Activated CD8-positive, alpha-beta T cell treated with anti-CD3 and anti-CD28 coated beads, Interleukin-2, amount 10 ng/mL, durations not matched to agents 7 days and 5 days (primary cell): ENCODE measurements around the gene TSPEAR. TPM values are rescaled to one million over a fixed set of nuclear protein-coding genes. Genes with fewer than 3 reads are reported as not detected.
"Not testable (repeated sequence)": the region's sequence is repeated elsewhere in the genome, so short reads cannot be mapped to it uniquely, and the experiment has no call there.

ENCODE experiments used
- ATAC-seq: fragments of 150-1000 bp; cut with Tn5 transposase; one replicate; pipeline ENCODE4 v1.10.0; 2021; ENCODE audit warnings: moderate library complexity
- CTCF ChIA-PET: fragments of 350-600 bp; sonication (Branson Sonifier 250); formaldehyde crosslinking; loops from one replicate; lab custom pipeline; 2021; ENCODE audit warnings: antibody characterized with exemption; lab: Charles Lee
- POLR2A ChIA-PET: fragments of 350-600 bp; sonication (Branson Sonifier 250); formaldehyde crosslinking; loops from one replicate; lab custom pipeline; 2021; ENCODE audit warnings: antibody characterized with exemption; lab: Charles Lee
- DNase-seq: peaks from one replicate; pipeline ENCODE4 v3.0.0-alpha.2; 2020
- H3K27ac Mint-ChIP-seq: one replicate; pipeline ENCODE4 v1.8.0; 2021; ENCODE audit warnings: mild to moderate bottlenecking, mixed read lengths
- H3K27me3 Mint-ChIP-seq: one replicate; pipeline ENCODE4 v1.8.0; 2021; ENCODE audit warnings: low read depth, mixed read lengths
- H3K36me3 Mint-ChIP-seq: one replicate; pipeline ENCODE4 v1.8.0; 2021; ENCODE audit warnings: low read depth, mixed read lengths
- H3K4me1 Mint-ChIP-seq: one replicate; pipeline ENCODE4 v1.8.0; 2021; ENCODE audit warnings: low read depth, mixed read lengths
- H3K4me3 Mint-ChIP-seq: one replicate; pipeline ENCODE4 v1.8.0; 2021; ENCODE audit warnings: mild to moderate bottlenecking, mixed read lengths
- H3K9me3 Mint-ChIP-seq: one replicate; pipeline ENCODE4 v1.8.0; 2022; ENCODE audit warnings: mixed read lengths; ENCODE audit not compliant: insufficient read depth
- total RNA-seq, 2 experiments: library from RNA; stranded (reverse); gene quantifications; one replicate each; pipeline ENCODE4 v1.2.3, GENCODE V29; 2021

Gene TSPEAR
- total RNA-seq, 2 experiments from 2014 or later = not detected

DNA sequence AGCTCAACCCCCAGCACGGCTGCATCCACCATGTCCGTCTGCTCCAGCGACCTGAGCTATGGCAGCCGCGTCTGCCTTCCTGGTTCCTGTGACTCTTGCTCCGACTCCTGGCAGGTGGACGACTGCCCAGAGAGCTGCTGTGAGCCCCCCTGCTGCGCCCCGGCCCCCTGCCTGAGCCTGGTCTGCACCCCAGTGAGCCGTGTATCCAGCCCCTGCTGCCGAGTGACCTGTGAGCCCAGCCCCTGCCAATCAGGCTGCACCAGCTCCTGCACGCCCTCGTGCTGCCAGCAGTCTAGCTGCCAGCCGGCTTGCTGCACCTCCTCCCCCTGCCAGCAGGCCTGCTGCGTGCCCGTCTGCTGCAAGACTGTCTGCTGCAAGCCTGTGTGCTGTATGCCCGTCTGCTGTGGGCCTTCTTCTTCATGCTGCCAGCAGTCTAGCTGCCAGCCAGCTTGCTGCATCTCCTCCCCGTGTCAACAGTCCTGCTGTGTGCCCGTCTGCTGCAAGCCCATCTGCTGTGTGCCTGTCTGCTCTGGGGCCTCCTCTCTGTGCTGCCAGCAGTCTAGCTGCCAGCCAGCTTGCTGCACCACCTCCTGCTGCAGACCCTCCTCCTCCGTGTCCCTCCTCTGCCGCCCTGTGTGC is 14.1 kb downstream of the TSPEAR start, which contains the start of gene KRTAP10-12:
Gene KRTAP10-12 (plus strand): TSS at position 1 of the 639 bp plus-strand sequence. CDS start 30 bp downstream, at position 31.
- ATAC-seq, H3K36me3 Mint-ChIP-seq, H3K27ac Mint-ChIP-seq, CTCF ChIA-PET, DNase-seq, H3K4me1 Mint-ChIP-seq, H3K4me3 Mint-ChIP-seq: not testable (repeated sequence)
- POLR2A ChIA-PET = interaction anchor here (0.6 kb wide), 1 partner anchor 64 kb away, joined by 3 read pairs; no protein-coding TSS in a partner anchor
- Mint-ChIP-seq H3K27me3 (peaks cover 45% of the 10 kb centered on the region), H3K9me3 (peaks cover 17% of the 10 kb centered on the region)

- H3K36me3 Mint-ChIP-seq = peaks cover 7% of the 10 kb centered on the region
- no peak overlapping the region for H3K4me3 Mint-ChIP-seq
- POLR2A ChIA-PET = interaction anchor here (0.6 kb wide), 1 partner anchor 63 kb away, joined by 3 read pairs; no protein-coding TSS in a partner anchor
- H3K9me3 Mint-ChIP-seq = peaks cover 22% of the 10 kb centered on the region
- ATAC-seq (no peak), DNase-seq (peak; percentile 14)
- peaks cover 45% of the 10 kb centered on the region for H3K27me3 Mint-ChIP-seq
- peaks cover 2% of the 10 kb centered on the region for H3K4me1 Mint-ChIP-seq
- CTCF ChIA-PET = no interaction called here
- no peak overlapping the region for H3K27ac Mint-ChIP-seq
Observed at GRCh38 chr21:44696572-44696971, 14.8 kb downstream of the TSPEAR start.

GRCh38 chr21:44695641-44696040 is 15.7 kb downstream of the TSPEAR start:
- H3K36me3 Mint-ChIP-seq = peaks cover 7% of the 10 kb centered on the region
- peaks cover 2% of the 10 kb centered on the region for H3K4me1 Mint-ChIP-seq
- ATAC-seq = no peak
- H3K4me3 Mint-ChIP-seq = no peak overlapping the region
- ChIA-PET CTCF (no interaction called here), POLR2A (no interaction called here)
- no peak overlapping the region for H3K27ac Mint-ChIP-seq
- H3K9me3 Mint-ChIP-seq = peaks cover 24% of the 10 kb centered on the region
- peaks cover 44% of the 10 kb centered on the region for H3K27me3 Mint-ChIP-seq
- no peak for DNase-seq

DNA sequence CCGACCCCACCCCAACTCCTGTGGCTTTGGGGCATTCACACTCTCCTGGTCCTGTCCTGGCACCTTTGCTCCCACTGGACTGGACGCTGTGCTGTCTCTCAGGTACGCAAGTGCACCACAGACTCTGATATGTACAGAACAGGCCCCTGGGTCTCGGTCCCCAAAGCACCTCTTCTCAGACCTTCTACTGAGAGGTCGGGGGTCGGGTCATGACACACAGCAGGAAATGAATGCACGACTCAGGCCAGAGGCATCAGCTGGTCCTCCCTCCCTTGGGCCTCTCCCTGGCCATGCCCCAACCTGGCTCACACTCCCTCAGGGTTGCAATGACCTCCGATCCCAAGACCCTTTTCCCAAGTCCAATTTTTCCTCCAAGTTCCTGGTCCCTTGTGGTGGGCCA is 16.2 kb downstream of the TSPEAR start:
- Mint-ChIP-seq H3K36me3 (peaks cover 7% of the 10 kb centered on the region), H3K9me3 (peaks cover 24% of the 10 kb centered on the region), H3K27ac (no peak overlapping the region), H3K27me3 (peaks cover 46% of the 10 kb centered on the region), H3K4me1 (peaks cover 2% of the 10 kb centered on the region), H3K4me3 (no peak overlapping the region)
- CTCF ChIA-PET = no interaction called here
- no peak for ATAC-seq
- peak; percentile 17 for DNase-seq
- POLR2A ChIA-PET = no interaction called here

DNA sequence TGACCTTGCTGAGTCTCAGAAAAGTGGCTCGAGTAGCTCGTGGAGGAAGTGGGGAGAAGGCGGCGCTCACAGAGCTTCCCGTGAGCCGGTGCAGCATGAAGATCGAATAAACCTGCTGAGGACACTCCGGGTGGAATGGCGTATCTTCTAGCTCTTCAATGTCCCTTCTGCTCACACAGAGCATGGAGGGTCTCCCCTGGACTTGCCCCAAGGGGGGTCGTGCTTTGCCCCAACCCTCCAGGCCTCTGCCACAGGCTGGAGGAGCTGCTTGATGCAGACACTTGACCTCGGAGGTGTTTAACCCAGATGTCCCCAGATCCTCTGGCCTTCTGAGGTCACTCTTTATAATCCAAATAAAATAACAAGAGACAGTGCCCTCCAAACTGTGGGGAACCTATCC is 16.6 kb downstream of the TSPEAR start:
- peaks cover 7% of the 10 kb centered on the region for H3K36me3 Mint-ChIP-seq
- DNase-seq = peak; percentile 19
- ATAC-seq = no peak
- peaks cover 45% of the 10 kb centered on the region for H3K27me3 Mint-ChIP-seq
- peaks cover 2% of the 10 kb centered on the region for H3K4me1 Mint-ChIP-seq
- CTCF ChIA-PET = no interaction called here
- H3K9me3 Mint-ChIP-seq = peaks cover 24% of the 10 kb centered on the region
- POLR2A ChIA-PET = no interaction called here
- H3K4me3 Mint-ChIP-seq = no peak overlapping the region
- H3K27ac Mint-ChIP-seq = no peak overlapping the region

GRCh38 chr21:44692798-44693512 is 18.4 kb downstream of the TSPEAR start:
- CTCF ChIA-PET = no interaction called here
- Mint-ChIP-seq H3K4me3 (no peak overlapping the region), H3K27ac (no peak overlapping the region), H3K4me1 (peaks cover 2% of the 10 kb centered on the region), H3K27me3 (peaks cover 33% of the 10 kb centered on the region), H3K36me3 (peaks cover 7% of the 10 kb centered on the region), H3K9me3 (peaks cover 24% of the 10 kb centered on the region)
- DNase-seq = no peak
- ATAC-seq = no peak
- POLR2A ChIA-PET = no interaction called here

GRCh38 chr21:44691686-44692085 is 19.7 kb downstream of the TSPEAR start:
- Mint-ChIP-seq H3K4me3 (no peak overlapping the region), H3K27me3 (peaks cover 21% of the 10 kb centered on the region)
- no peak for DNase-seq

GRCh38 chr21:44689740-44690139 is 21.6 kb downstream of the TSPEAR start:
- H3K4me3 Mint-ChIP-seq, DNase-seq, ATAC-seq, POLR2A ChIA-PET, CTCF ChIA-PET, H3K36me3 Mint-ChIP-seq, H3K27ac Mint-ChIP-seq: not testable (repeated sequence)
- Mint-ChIP-seq H3K9me3 (peaks cover 24% of the 10 kb centered on the region), H3K27me3 (peaks cover 18% of the 10 kb centered on the region), H3K4me1 (peaks cover 11% of the 10 kb centered on the region)

More at GRCh38 chr21:44691686-44692085, 19.7 kb downstream of the TSPEAR start:
- ATAC-seq = no peak
- Mint-ChIP-seq H3K27ac (no peak overlapping the region), H3K9me3 (peaks cover 24% of the 10 kb centered on the region), H3K4me1 (peaks cover 5% of the 10 kb centered on the region), H3K36me3 (peaks cover 7% of the 10 kb centered on the region)
- ChIA-PET CTCF (interaction anchor here (1.0 kb wide), 2 partner anchors 34 to 102 kb away, joined by 3 to 5 read pairs; partner anchors contain the start of gene KRTAP12-3), POLR2A (no interaction called here)

GRCh38 chr21:44687671-44688070 is 23.7 kb downstream of the TSPEAR start:
- peaks cover 10% of the 10 kb centered on the region for H3K9me3 Mint-ChIP-seq
- H3K27me3 Mint-ChIP-seq = peaks cover 16% of the 10 kb centered on the region
- DNase-seq (no peak), ATAC-seq (no peak)
- H3K36me3 Mint-ChIP-seq = peaks cover 4% of the 10 kb centered on the region
- H3K27ac Mint-ChIP-seq = no peak overlapping the region
- H3K4me1 Mint-ChIP-seq = peaks cover 9% of the 10 kb centered on the region
- no peak overlapping the region for H3K4me3 Mint-ChIP-seq
- CTCF ChIA-PET = no interaction called here
- POLR2A ChIA-PET = no interaction called here

DNA sequence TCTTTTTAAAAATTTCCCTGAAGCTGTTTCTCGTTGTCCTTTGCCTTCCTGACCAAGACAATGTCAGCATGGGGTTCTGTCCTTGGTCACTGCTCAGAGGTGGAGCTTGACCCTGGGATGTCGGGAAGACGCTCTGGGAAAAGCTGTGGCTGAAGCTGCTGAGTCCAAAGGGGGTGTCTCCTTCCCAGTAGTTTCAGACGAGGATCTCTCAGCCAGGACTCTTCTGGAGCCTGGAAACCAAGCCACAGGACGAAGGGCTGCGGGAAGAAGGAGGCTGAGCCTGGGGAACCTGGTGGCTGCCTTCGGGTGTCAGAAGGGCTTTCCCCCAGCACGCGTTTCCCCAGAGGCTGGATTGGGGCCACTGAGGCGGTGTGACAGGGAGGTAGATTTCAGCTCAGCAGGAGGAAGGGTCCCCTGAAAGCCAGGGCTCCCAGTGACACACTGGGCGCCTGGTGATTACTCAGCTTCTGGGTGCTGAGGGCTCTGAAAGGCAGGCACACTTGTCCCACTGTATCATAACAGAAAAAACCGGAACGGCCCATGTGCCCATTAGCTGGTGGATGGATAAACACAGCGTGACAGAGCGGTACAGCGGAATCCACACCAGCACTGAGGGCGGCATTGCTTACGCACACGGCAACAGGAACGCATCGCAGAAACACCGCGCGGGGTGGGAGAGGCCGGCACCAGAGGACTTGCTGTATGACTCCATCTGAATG is 24.4 kb downstream of the TSPEAR start:
- CTCF ChIA-PET = no interaction called here
- H3K4me1 Mint-ChIP-seq = peaks cover 9% of the 10 kb centered on the region
- POLR2A ChIA-PET = no interaction called here
- ATAC-seq (no peak), DNase-seq (no peak)
- peaks cover 4% of the 10 kb centered on the region for H3K9me3 Mint-ChIP-seq
- no peak overlapping the region for H3K4me3 Mint-ChIP-seq
- H3K27me3 Mint-ChIP-seq = peaks cover 14% of the 10 kb centered on the region
- no peaks in the 10 kb centered on the region for H3K36me3 Mint-ChIP-seq
- H3K27ac Mint-ChIP-seq = no peak overlapping the region

GRCh38 chr21:44686000-44686781 is 25.2 kb downstream of the TSPEAR start:
- no peak overlapping the region for H3K27ac Mint-ChIP-seq
- H3K9me3 Mint-ChIP-seq = no peaks in the 10 kb centered on the region
- ChIA-PET POLR2A (no interaction called here), CTCF (no interaction called here)
- peaks cover 8% of the 10 kb centered on the region for H3K27me3 Mint-ChIP-seq
- no peaks in the 10 kb centered on the region for H3K36me3 Mint-ChIP-seq
- peaks cover 9% of the 10 kb centered on the region for H3K4me1 Mint-ChIP-seq
- ATAC-seq (no peak), DNase-seq (peak; percentile 17)
- H3K4me3 Mint-ChIP-seq = no peak overlapping the region
